ENCODE data around the gene ZNF43. TPM values are rescaled to one million over a fixed set of nuclear protein-coding genes. Genes with fewer than 3 reads are reported as not detected.
A peak's percentile ranks its signal among the peaks of the same experiment; 100 is the strongest.

Gene ZNF43
- total RNA-seq, 2 experiments from 2014 or later, result 26.1 to 30.2 TPM

- Histone ChIP-seq H3K4me1 (ENCODE audit: insufficient read depth, low read length) (peaks cover 14% of the 10 kb centered on the region), H3K9me3 (ENCODE audit: control insufficient read depth in 1 of 2, insufficient read depth in 1 of 2, low read length in 2 of 2) (no peaks in the 10 kb centered on the region), H3K4me3 (ENCODE audit: low read length) (peak overlapping the region; percentile 72), H3K36me3 (ENCODE audit: insufficient read depth, low read length) (peaks cover 4% of the 10 kb centered on the region), H3K27me3 (ENCODE audit: control insufficient read depth in 1 of 2, insufficient read depth in 2 of 2, low read length in 2 of 2) (no peaks in the 10 kb centered on the region), H3K27ac (ENCODE audit: low read depth in 1 of 2, low read length in 2 of 2) (peak overlapping the region; percentile 55 to 56)
- CTCF ChIA-PET, result interaction anchor here (0.6 to 1.1 kb wide), 2 partner anchors 84 to 202 kb away, joined by 4 to 5 read pairs; partner anchors contain the start of gene ZNF100
- Mint-ChIP-seq H3K4me3 (peak overlapping the region; percentile 97), H3K27ac (peak overlapping the region; percentile 94), H3K27me3 (no peaks in the 10 kb centered on the region), H3K4me1 (ENCODE audit: low read depth) (peaks cover 28% of the 10 kb centered on the region), H3K9me3 (no peaks in the 10 kb centered on the region), H3K36me3 (ENCODE audit: low read depth) (peaks cover 16% of the 10 kb centered on the region)
- POLR2A ChIA-PET, result interaction anchor here (0.6 to 3.0 kb wide), 29 partner anchors 12 to 1986 kb away, joined by 3 to 109 read pairs (median 4); partner anchors contain the start of genes ZNF100, ZNF253, ZNF257 and ZNF429
- DNase-seq, result peak; percentile 79 to 94 (median 86)
- intact Hi-C loops (cut with DNase I, micrococcal nuclease), result loop anchor here (1.0 to 10.0 kb wide), 5 partner anchors 14 to 783 kb away; partner anchors contain the start of genes ZNF257 (in 1 of the 2), ZNF43 (in 1 of the 2), ZNF431 (in 1 of the 2) and ZNF492 (in 1 of the 2)
- TF ChIP-seq, protein P1, sequence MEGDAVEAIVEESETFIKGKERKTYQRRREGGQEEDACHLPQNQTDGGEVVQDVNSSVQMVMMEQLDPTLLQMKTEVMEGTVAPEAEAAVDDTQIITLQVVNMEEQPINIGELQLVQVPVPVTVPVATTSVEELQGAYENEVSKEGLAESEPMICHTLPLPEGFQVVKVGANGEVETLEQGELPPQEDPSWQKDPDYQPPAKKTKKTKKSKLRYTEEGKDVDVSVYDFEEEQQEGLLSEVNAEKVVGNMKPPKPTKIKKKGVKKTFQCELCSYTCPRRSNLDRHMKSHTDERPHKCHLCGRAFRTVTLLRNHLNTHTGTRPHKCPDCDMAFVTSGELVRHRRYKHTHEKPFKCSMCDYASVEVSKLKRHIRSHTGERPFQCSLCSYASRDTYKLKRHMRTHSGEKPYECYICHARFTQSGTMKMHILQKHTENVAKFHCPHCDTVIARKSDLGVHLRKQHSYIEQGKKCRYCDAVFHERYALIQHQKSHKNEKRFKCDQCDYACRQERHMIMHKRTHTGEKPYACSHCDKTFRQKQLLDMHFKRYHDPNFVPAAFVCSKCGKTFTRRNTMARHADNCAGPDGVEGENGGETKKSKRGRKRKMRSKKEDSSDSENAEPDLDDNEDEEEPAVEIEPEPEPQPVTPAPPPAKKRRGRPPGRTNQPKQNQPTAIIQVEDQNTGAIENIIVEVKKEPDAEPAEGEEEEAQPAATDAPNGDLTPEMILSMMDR (IDR thresholded peaks at IDR 0.05), result no peak
- ATAC-seq (ENCODE audit: poor library complexity), result peak; percentile 99
These were observed 15.8 kb upstream of the ZNF43 start for GRCh38 chr19:21851596-21852345.

GRCh38 chr19:21850656-21851255 lies 14.8 kb upstream of the ZNF43 start:
- DNase-seq (peak in 2 of 14 experiments; percentile 11 to 20), ATAC-seq (ENCODE audit: poor library complexity) (no peak)
- Mint-ChIP-seq H3K36me3 (ENCODE audit: low read depth) (peaks cover 26% of the 10 kb centered on the region), H3K4me3 (peak overlapping the region; percentile 97), H3K27ac (peak overlapping the region; percentile 74), H3K27me3 (no peaks in the 10 kb centered on the region), H3K4me1 (ENCODE audit: low read depth) (peaks cover 35% of the 10 kb centered on the region), H3K9me3 (no peaks in the 10 kb centered on the region)
- Histone ChIP-seq H3K27ac (ENCODE audit: low read depth in 1 of 2, low read length in 2 of 2) (no peak overlapping the region), H3K9me3 (ENCODE audit: control insufficient read depth in 1 of 2, insufficient read depth in 1 of 2, low read length in 2 of 2) (no peaks in the 10 kb centered on the region), H3K4me1 (ENCODE audit: insufficient read depth, low read length) (peaks cover 14% of the 10 kb centered on the region), H3K36me3 (ENCODE audit: insufficient read depth, low read length) (peaks cover 4% of the 10 kb centered on the region), H3K27me3 (ENCODE audit: control insufficient read depth in 1 of 2, insufficient read depth in 2 of 2, low read length in 2 of 2) (no peaks in the 10 kb centered on the region), H3K4me3 (ENCODE audit: low read length) (peak overlapping the region; percentile 72)
- ChIA-PET POLR2A (interaction anchor here (1.5 to 3.0 kb wide), 9 partner anchors 13 to 1684 kb away, joined by 5 to 109 read pairs (median 8); partner anchors contain the start of genes ZNF100, ZNF257, ZNF43 and ZNF486), CTCF (no interaction called here)
- TF ChIP-seq, protein P1 (IDR thresholded peaks at IDR 0.05), result no peak
- intact Hi-C loops (cut with DNase I, micrococcal nuclease), result loop anchor here in 1 of 2 experiments (1.0 to 10.0 kb wide), 4 partner anchors 13 to 784 kb away; partner anchors contain the start of genes ZNF257, ZNF431 and ZNF492

GRCh38 chr19:21848706-21849105 lies 12.7 kb upstream of the ZNF43 start:
- TF ChIP-seq, protein P1 (IDR thresholded peaks at IDR 0.05), result no peak
- Mint-ChIP-seq H3K9me3 (no peaks in the 10 kb centered on the region), H3K27me3 (no peaks in the 10 kb centered on the region), H3K4me3 (peak overlapping the region; percentile 45), H3K36me3 (ENCODE audit: low read depth) (peaks cover 41% of the 10 kb centered on the region), H3K4me1 (ENCODE audit: low read depth) (peaks cover 40% of the 10 kb centered on the region), H3K27ac (no peak overlapping the region)
- CTCF ChIA-PET, result interaction anchor here (1.0 kb wide), 1 partner anchor 11 kb away, joined by 3 read pairs; no protein-coding TSS in a partner anchor
- peaks cover 14% of the 10 kb centered on the region for H3K4me1 ChIP-seq (ENCODE audit: insufficient read depth, low read length)
- no peak for DNase-seq
- ATAC-seq (ENCODE audit: poor library complexity), result no peak
- POLR2A ChIA-PET, result no interaction called here
- intact Hi-C loops (cut with DNase I, micrococcal nuclease), result loop anchor here in 1 of 2 experiments (10.0 kb wide), 4 partner anchors 524 to 1426 kb away; partner anchors contain the start of genes ZNF430 and ZNF708
- peaks cover 11% of the 10 kb centered on the region for H3K36me3 ChIP-seq (ENCODE audit: insufficient read depth, low read length)
- no peak overlapping the region for H3K4me3 ChIP-seq (ENCODE audit: low read length)
- no peaks in the 10 kb centered on the region for H3K27me3 ChIP-seq (ENCODE audit: control insufficient read depth in 1 of 2, insufficient read depth in 2 of 2, low read length in 2 of 2)
- H3K9me3 ChIP-seq (ENCODE audit: control insufficient read depth in 1 of 2, insufficient read depth in 1 of 2, low read length in 2 of 2), result no peaks in the 10 kb centered on the region
- no peak overlapping the region for H3K27ac ChIP-seq (ENCODE audit: low read depth in 1 of 2, low read length in 2 of 2)
